HCEC 1CT (cell line): Measurements from ENCODE around the gene FAM240B.

Source experiments
- DNase-seq: peaks from one replicate; pipeline ENCODE4 v3.0.0-alpha.2; 2017

FAM240B gene

DNA sequence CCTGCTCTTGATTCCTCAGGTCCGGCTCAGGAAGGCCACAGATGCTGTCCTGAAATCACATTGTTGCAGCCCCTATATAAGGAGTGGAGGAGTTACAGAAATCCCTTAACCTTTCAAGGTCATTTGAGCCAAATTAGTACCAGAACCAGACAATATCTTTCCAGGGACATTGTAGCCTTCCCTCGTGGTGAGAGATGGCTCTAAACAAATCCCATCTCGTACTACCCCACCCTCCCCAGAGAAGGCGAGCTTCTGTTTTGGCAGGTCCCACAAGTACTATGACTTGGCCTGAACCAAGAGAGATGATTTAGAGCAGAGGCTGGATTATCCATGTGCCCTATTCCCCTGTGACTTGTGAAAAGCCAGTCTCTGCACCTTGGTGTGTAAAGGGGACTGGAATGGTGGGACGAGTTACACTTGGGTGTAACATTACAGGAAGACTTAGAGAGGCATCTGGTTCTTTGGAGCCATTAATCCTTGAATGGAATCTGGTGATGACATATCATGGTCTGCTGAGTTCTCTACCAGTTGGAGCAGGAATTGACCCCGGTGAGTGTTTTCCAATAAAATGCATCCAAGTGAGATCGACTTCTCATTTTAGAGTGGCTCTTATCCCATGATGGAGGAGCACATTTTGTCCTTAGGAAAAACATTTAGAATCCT, at the start of gene FAM240B:
Gene FAM240B, minus strand, starts transcription at position 51 of the 663 bp plus-strand sequence. CDS start 16,134 bp downstream, outside the sequence.
- no peak for DNase-seq

GRCh38 chr9:38768351-38768761, 48.4 kb upstream of the FAM240B start:
- DNase-seq: no peak

- no peak for DNase-seq
Observed at GRCh38 chr9:38765101-38765500, 45.2 kb upstream of the FAM240B start.

- DNase-seq: no peak
Observed at GRCh38 chr9:38761999-38762398, 42.1 kb upstream of the FAM240B start.

DNA sequence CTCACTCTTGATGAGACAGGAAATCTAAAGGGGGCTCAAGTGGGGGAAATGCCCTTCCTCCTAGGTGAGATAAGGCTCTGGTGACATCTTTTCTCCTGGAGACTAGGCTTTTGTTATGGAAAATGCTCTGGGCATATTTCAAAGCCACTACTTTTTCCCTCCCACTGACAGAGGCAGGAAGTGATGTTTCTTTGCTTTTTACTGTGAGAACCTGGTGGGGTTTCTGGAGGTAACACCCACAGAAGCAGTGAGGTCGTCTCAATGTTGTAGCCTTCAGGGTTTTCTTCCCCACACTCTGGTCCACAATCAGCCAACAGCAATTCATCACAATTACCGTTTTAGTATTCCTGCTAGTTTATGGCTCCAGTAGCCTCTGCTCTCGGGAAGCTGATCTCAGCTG, 41.4 kb upstream of the FAM240B start:
- DNase-seq: no peak

- no peak for DNase-seq
Observed at GRCh38 chr9:38756702-38757101, 36.8 kb upstream of the FAM240B start.

- DNase-seq: no peak
Observed at GRCh38 chr9:38747941-38748340, 28.0 kb upstream of the FAM240B start.

DNA sequence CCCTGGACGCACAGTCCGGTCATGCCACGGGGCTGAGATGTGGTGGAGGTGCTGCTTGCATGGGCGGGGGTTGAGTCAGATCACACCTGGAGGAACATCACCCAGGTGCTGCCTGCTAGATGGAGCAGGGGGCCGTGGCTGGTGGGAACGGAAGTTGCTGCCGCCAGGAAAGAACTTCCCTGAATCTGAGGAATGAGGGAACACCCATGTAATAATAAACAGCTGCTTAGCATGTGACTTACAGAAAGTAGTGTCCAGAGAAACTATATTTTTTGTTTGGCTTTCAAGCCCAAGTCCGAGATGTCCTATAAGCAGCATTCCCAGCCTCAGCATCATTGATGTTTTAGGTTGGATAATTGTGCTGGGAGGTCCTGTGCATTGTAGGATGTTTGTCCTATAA, 27.1 kb upstream of the FAM240B start:
- DNase-seq: no peak

DNA sequence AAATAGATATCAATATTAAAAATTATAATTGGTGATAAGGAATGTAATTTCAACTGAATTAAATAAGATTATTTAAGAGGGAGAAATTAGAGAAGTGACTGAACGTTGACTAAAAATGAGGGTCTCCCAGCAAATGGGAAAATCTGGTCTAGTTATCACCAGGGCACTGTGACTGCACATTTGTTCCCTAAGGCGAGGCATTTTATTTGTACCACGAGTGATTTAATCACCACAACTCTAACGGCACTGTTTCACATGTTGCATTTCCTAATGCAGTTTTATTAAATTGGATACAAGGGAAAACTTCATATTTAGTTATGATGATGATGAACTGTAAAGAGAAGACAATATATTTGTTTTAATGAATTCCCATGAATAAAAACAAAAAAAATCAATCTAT, 26.4 kb upstream of the FAM240B start:
- DNase-seq: no peak

DNA sequence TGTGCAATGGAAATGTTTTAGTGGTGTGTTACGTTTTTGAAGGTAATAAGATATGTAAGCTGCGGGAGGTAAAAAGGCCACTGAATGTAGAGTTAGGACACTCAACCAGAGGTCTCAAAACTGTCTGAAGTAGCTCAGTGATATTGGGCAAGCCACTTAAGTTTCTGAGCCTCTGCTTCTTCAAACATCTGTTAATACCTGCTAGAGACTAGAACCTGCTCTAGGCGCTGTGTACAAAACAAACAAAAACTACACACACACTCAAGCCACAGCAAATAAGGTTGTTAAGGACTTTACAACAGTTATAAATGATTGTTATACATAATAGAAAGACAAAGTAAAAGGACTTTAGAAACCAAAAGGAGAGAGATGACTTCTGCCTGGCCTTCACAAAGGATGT, 24.6 kb upstream of the FAM240B start:
- DNase-seq: no peak

GRCh38 chr9:38737246-38737645, 17.3 kb upstream of the FAM240B start:
- no peak for DNase-seq

DNA sequence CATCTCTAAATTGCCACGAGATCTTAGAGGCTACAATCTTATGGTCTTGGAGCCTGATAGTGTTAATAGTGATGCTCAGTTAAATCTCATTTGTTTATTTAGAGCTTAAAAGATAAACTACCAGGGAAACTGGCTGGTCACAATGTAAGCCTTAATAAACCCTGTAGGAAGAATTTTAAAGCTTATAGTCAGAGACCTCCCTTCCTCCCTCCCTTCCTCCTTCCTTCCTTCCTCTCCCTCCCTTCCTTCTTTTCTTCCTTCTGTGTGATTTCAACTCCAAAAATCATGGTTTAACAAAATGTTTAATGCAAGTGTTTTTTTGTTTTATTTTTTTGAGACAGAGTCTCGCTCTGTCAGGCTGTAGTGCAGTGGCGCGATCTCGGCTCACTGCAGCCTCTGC, 14.9 kb upstream of the FAM240B start:
- DNase-seq: no peak

DNA sequence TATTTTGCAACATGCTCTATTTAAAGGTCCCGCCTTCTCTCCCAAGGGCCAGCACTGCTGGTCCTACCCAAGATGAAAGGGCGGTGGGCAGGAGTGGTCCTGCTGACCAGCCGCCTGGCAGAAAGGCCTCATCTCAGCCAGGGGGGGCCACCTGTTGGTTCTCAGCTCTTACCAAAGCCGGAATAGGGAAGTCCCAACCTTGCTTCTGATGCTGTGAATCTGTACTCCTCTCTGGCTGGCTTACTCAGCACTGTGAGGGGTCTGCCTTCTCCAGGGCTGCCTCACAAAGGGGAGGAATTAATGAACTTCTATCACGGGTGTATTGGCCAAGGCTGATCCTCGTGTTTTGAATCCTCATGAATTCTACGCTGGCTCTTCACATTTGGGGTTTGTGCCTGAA, 13.6 kb upstream of the FAM240B start:
- no peak for DNase-seq

GRCh38 chr9:38732885-38733284, 13.0 kb upstream of the FAM240B start:
- no peak for DNase-seq

DNA sequence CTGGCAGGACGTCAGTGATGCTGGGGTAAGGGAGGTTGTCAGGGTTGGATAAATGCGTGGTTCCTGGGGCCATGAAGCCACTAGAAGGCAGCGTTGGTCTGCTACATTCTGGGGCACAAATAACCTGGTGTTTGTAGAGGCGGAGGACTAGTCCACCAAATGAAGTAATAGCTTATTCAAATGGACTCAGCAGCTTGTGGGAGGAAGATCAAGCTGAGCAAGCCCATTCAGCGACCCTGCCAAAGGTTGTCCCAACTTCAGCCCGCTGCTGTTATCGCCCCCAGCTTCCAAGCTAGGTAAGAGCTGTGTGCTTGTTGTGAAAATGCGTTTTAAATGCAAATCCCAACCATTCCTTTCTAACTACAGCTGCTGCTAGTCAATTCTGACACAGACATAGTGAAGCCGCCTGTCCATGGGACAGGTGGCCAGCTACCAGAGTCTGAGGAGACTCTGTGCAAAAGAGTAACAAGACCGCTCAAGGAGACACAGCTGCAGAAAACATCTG, 7.6 kb upstream of the FAM240B start:
- no peak for DNase-seq

GRCh38 chr9:38724754-38725153, 4.8 kb upstream of the FAM240B start:
- no peak for DNase-seq

DNA sequence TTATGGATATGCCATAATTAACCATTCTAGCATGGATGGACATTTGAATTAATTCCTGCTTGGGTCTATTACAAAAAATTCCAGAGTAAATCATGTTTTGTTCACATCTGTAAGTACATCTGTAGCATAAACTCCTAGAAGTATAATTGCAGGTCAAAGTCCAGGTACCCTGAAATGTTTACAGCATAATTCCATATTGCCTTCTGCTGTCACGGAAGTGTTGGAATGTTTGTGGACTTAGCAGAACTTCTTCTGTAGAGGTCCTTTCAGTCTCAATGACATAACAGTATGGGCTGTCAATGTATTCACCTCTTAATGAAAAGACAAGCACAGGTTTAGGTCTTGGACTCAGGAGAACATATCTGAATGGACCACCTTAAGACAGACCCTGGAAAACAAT, 1.8 kb downstream of the FAM240B start:
- DNase-seq: no peak

- no peak for DNase-seq
Observed at GRCh38 chr9:38715684-38716083, 4.2 kb downstream of the FAM240B start.

GRCh38 chr9:38713426-38713825, 6.5 kb downstream of the FAM240B start:
- no peak for DNase-seq

GRCh38 chr9:38708759-38709158, 11.2 kb downstream of the FAM240B start:
- DNase-seq: no peak

DNA sequence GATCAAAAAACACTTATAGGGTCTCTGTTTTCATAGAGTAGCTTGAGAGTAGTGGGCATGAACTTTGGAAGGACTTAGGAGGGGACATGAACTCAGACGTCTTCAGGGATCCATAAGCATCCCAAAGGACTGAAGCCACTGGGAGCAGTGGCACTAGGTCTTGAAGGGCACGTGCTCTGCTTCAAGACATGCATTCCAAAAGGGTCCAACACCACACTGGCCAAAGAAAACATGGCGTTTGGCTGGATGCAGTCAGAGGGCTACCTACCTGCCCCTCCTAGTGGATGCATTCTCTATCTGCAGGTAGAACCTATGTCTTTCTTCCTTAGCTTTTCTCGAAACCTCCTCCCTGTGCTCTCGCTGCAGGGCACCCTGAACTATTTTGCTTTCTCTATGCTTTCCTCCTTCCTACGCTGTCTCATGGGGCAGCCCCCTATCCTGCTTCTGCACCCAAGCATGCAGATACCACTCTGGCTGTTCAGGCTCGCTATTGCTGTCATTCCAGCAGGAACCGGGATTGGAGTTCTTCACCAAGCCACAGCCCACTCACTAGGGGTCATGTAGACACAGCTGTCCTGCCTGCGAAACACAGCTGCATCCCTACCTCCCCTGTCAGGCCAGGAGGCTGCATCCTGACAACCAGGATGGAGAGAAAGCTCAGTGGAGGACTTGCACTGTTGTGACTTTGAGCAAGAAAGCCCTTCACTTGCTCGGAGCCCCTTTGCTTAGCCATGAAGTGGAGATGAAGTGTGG, 11.9 kb downstream of the FAM240B start:
- DNase-seq: no peak

DNA sequence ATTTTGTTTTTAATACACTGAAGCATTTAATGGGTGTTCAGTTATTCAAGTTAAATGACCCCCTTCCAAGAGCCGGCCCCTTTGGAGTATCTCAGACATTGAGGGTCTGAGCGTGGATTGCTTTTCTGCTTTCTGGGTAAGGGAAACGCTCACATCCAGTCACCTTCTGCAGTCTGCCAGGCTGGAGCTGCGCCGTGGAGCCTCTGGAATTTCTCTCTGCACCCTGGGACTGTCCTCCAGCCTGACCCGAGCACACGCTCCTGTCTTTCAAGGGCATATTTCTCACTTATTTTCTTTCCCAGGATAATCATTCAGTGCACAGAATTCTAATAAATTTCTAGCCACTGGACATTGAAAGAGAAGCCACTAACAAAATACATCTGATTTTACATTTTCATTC, 13.4 kb downstream of the FAM240B start:
- DNase-seq: no peak

DNA sequence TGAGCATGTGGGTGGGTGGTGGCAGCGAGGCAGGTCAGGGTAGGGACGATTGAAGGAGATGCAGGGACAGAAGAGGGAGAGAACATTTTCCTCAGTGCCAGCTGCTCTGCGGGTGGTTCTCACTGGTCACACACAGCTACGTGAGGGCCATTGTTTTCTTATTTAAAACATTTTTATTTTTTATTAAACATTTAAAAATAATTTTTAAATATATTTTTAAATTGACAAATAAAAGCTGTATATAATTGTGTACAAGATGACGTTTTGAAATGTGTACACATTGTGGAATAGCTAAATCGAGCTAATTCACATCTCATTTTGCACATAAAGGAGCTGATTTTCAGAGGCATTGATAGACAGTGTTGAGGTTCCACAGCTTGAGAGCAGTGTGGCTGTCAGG, 14.0 kb downstream of the FAM240B start:
- no peak for DNase-seq

DNA sequence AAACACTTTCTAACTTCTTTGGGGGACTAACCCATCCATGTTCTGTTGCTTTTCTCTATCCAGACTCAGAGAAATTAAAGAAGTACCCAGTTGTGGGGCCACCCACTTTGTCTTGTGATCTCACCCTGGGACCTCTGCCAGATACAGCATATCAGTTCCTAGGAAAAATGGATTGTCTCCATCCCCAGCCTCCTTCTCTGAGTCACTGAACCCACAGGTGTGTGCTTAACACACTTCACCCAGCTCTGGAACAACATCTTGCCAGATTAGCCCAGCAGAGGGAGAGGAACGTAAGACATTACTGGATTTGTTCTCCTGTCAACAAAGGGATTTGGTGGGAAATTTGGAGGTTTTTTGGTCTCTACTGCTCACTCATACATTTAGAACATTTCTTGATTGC, 19.2 kb downstream of the FAM240B start:
- no peak for DNase-seq

GRCh38 chr9:38699337-38699736, 20.6 kb downstream of the FAM240B start:
- no peak for DNase-seq
